ENCODE data around the gene RGPD8.

The RGPD8 gene

DNA sequence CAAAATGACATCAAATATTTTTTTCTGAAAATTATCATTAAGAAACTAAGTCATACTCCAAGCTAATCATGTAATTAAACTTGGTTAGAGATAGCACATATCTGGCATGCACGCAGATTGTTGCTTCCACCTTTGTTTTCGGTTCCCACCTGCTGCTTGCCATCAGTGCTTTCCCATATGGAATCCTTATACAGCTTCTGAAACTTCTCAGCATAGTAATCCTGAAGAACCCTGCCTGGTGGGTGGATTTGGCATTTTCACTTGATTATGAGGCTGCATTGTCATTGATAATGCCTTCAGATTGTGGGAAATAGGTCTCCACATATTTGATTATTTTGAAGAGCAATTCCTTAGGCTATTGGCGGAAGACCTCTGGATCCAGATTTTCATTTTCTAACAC, 110.5 kb downstream of the RGPD8 start:
- DNase-seq, result no peak

DNA sequence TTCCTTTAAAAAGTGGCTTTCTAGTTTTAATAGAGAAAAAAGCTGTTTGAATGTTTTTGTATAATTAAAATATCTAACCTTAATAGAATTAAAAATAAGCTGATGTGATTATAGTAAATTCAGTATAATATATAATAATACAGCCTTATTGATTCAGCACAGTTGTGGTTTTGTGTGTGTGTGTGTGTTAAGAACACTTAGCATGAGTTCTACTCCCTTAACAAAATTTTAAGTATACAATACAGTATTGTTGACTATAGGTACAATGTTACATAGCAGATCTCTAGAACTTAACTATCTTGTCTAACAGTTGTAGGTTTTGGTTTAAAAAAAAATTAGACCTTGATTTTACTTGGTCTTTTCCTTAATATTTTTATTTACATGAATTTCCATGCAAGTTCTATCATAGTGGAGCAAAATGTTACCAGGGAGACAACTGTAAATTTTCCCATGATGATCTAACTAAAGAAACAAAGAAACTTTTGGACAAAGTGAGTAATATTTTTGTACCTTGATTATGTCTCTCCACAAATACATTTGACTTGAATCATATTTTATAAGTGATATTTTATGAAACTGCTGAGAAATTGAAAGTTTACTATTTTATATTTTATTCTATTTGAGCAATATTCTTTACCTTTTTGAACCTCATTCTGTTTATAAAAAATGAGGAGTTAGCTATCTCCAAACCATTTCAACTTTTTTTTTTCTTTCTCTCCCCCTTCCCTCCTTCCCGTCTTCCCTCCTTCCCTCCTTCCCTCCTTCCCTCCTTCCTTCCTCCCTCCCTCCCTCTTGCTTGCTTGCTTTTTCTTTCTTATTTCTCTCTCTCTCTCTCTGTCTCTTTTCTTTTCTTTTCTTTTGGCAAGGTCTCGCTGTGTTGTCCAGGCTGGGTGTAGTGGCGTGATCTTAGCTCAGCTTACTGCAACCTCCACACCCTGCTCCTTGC, 111.8 kb downstream of the RGPD8 start:
- no peak for DNase-seq

Measured in NCI-H1105 treated with DMSO at 0.1 percent for 48 hours (cell line).